Astrocyte (in vitro differentiated cells and primary cell): Measurements from ENCODE around the gene SCPEP1. TPM values are rescaled to one million over a fixed set of nuclear protein-coding genes. Genes with fewer than 3 reads are reported as not detected.
A peak's percentile ranks its signal among the peaks of the same experiment; 100 is the strongest.

Source experiments
- DNase-seq: peaks from one replicate; pipeline ENCODE4 v3.0.0-alpha.2; 2010; ENCODE audit warnings: low read depth
- FAIRE-seq: peaks from 2 replicates; lab custom pipeline; 2011; peaks lifted over from hg19 to GRCh38; lab: Jason Lieb, UNC
- H2AFZ ChIP-seq: 2 replicates; pipeline ENCODE4 v1.6.0; 2012; ENCODE audit warnings: low read depth, low read length, inconsistent platforms
- H3K27ac ChIP-seq: 2 replicates; pipeline ENCODE4 v1.5.1; 2011; ENCODE audit warnings: low read depth, low read length, inconsistent platforms
- H3K27me3 ChIP-seq: 2 replicates; pipeline ENCODE4 v1.6.0; 2011; ENCODE audit warnings: low read length, inconsistent platforms; ENCODE audit not compliant: insufficient read depth
- H3K36me3 ChIP-seq: 2 replicates; pipeline ENCODE4 v1.5.1; 2011; ENCODE audit warnings: low read length, inconsistent platforms; ENCODE audit not compliant: insufficient read depth
- H3K4me1 ChIP-seq: 2 replicates; pipeline ENCODE4 v1.5.1; 2011; ENCODE audit warnings: low read length, inconsistent platforms; ENCODE audit not compliant: insufficient read depth
- H3K4me2 ChIP-seq: 2 replicates; pipeline ENCODE4 v1.6.0; 2012; ENCODE audit warnings: low read length, inconsistent platforms
- H3K4me3 ChIP-seq: 2 replicates; pipeline ENCODE4 v1.5.1; 2011; ENCODE audit warnings: low read depth, mild to moderate bottlenecking, low read length, inconsistent platforms; ENCODE audit not compliant: insufficient read depth
- H3K79me2 ChIP-seq: 2 replicates; pipeline ENCODE4 v1.6.0; 2012; ENCODE audit warnings: mild to moderate bottlenecking, low read length, inconsistent platforms; ENCODE audit not compliant: insufficient read depth
- H3K9ac ChIP-seq: 2 replicates; pipeline ENCODE4 v1.6.0; 2012; ENCODE audit warnings: mild to moderate bottlenecking, low read length, inconsistent platforms
- H3K9me3 ChIP-seq: 2 replicates; pipeline ENCODE4 v1.5.1; 2012; ENCODE audit warnings: low read depth, mild to moderate bottlenecking, low read length, inconsistent platforms; ENCODE audit not compliant: insufficient read depth
- H4K20me1 ChIP-seq: 2 replicates; pipeline ENCODE4 v1.6.0; 2012; ENCODE audit warnings: low read length, inconsistent platforms; ENCODE audit not compliant: insufficient read depth
- H3K27ac Mint-ChIP-seq: one replicate; pipeline ENCODE4 v1.8.0; 2021; ENCODE audit warnings: mild to moderate bottlenecking, mixed read lengths; ENCODE audit not compliant: unreplicated experiment
- H3K27me3 Mint-ChIP-seq: one replicate; pipeline ENCODE4 v1.8.0; 2021; ENCODE audit warnings: low read depth, mixed read lengths; ENCODE audit not compliant: unreplicated experiment
- H3K36me3 Mint-ChIP-seq: one replicate; pipeline ENCODE4 v1.8.0; 2021; ENCODE audit warnings: low read depth, mixed read lengths; ENCODE audit not compliant: unreplicated experiment
- H3K4me1 Mint-ChIP-seq: one replicate; pipeline ENCODE4 v1.8.0; 2021; ENCODE audit warnings: low read depth, mixed read lengths; ENCODE audit not compliant: unreplicated experiment
- H3K4me3 Mint-ChIP-seq: one replicate; pipeline ENCODE4 v1.8.0; 2021; ENCODE audit warnings: mild to moderate bottlenecking, moderate library complexity, mixed read lengths; ENCODE audit not compliant: unreplicated experiment
- H3K9me3 Mint-ChIP-seq: one replicate; pipeline ENCODE4 v1.8.0; 2021; ENCODE audit warnings: mild to moderate bottlenecking, mixed read lengths; ENCODE audit not compliant: unreplicated experiment
- CTCF ChIP-seq: IDR thresholded peaks from 2 replicates; pipeline ENCODE4 v1.5.1; 2011; ENCODE audit warnings: low read depth, mild to moderate bottlenecking, inconsistent platforms, low read length, moderate library complexity; ENCODE audit not compliant: insufficient read depth
- EZH2 ChIP-seq: IDR thresholded peaks from 2 replicates; pipeline ENCODE4 v1.6.1; 2012; ENCODE audit warnings: mild to moderate bottlenecking, low read length, inconsistent platforms; ENCODE audit not compliant: insufficient read depth
- total RNA-seq: library from RNA; stranded (reverse); gene quantifications from 2 replicates; pipeline ENCODE4 v1.2.1, GENCODE V29; 2021

Gene SCPEP1
- total RNA-seq, 1 donor from 2014 or later: 27.1 TPM

GRCh38 chr17:56976941-56977608 lies 856 bp upstream of the SCPEP1 start:
- Histone ChIP-seq H3K9ac (no peak overlapping the region), H3K27ac (no peak overlapping the region), H3K4me1 (peaks cover 8% of the 10 kb centered on the region), H3K79me2 (no peaks in the 10 kb centered on the region), H3K9me3 (no peaks in the 10 kb centered on the region), H3K4me2 (peak overlapping the region; percentile 90), H4K20me1 (no peaks in the 10 kb centered on the region), H3K36me3 (no peaks in the 10 kb centered on the region), H3K27me3 (peaks cover 4% of the 10 kb centered on the region), H2AFZ (no peak overlapping the region), H3K4me3 (no peak overlapping the region)
- FAIRE-seq (no peak), DNase-seq (no peak)
- H3K27ac Mint-ChIP-seq: no peak overlapping the region
- TF ChIP-seq EZH2 (no peak), CTCF (no peak)
- H3K36me3 Mint-ChIP-seq: peaks cover 4% of the 10 kb centered on the region
- H3K4me1 Mint-ChIP-seq: peaks cover 3% of the 10 kb centered on the region
- peaks cover 5% of the 10 kb centered on the region for H3K27me3 Mint-ChIP-seq
- H3K9me3 Mint-ChIP-seq: no peaks in the 10 kb centered on the region
- H3K4me3 Mint-ChIP-seq: peak overlapping the region; percentile 96

- H3K4me1 Mint-ChIP-seq: peaks cover 3% of the 10 kb centered on the region
- no peak overlapping the region for H3K27ac ChIP-seq
- no peaks in the 10 kb centered on the region for H3K9me3 Mint-ChIP-seq
- no peak for TF ChIP-seq EZH2
- TF ChIP-seq CTCF: no peak
- peaks cover 8% of the 10 kb centered on the region for H3K4me1 ChIP-seq
- H3K9ac ChIP-seq: peak overlapping the region; percentile 72
- peak overlapping the region; percentile 96 for H3K4me3 Mint-ChIP-seq
- H3K4me2 ChIP-seq: peak overlapping the region; percentile 90
- no peaks in the 10 kb centered on the region for H3K36me3 ChIP-seq
- H3K9me3 ChIP-seq: no peaks in the 10 kb centered on the region
- FAIRE-seq (no peak), DNase-seq (no peak)
- no peaks in the 10 kb centered on the region for H4K20me1 ChIP-seq
- H2AFZ ChIP-seq: peak overlapping the region; percentile 84
- H3K36me3 Mint-ChIP-seq: peaks cover 4% of the 10 kb centered on the region
- H3K27me3 Mint-ChIP-seq: peaks cover 5% of the 10 kb centered on the region
- peaks cover 4% of the 10 kb centered on the region for H3K27me3 ChIP-seq
- peak overlapping the region; percentile 68 for H3K4me3 ChIP-seq
- H3K27ac Mint-ChIP-seq: no peak overlapping the region
- no peaks in the 10 kb centered on the region for H3K79me2 ChIP-seq
Observed at GRCh38 chr17:56978441-56979090, 635 bp downstream of the SCPEP1 start.

GRCh38 chr17:56979091-56979480 lies 1.2 kb downstream of the SCPEP1 start:
- peaks cover 5% of the 10 kb centered on the region for H3K27me3 Mint-ChIP-seq
- no peak for FAIRE-seq
- peaks cover 3% of the 10 kb centered on the region for H3K4me1 Mint-ChIP-seq

More at GRCh38 chr17:56979091-56979480, 1.2 kb downstream of the SCPEP1 start:
- Histone ChIP-seq H2AFZ (peak overlapping the region; percentile 84), H3K79me2 (no peaks in the 10 kb centered on the region), H3K4me2 (peak overlapping the region; percentile 90), H4K20me1 (no peaks in the 10 kb centered on the region), H3K27me3 (peaks cover 4% of the 10 kb centered on the region), H3K36me3 (no peaks in the 10 kb centered on the region), H3K4me3 (peak overlapping the region; percentile 68), H3K9ac (no peak overlapping the region), H3K4me1 (peaks cover 8% of the 10 kb centered on the region), H3K9me3 (no peaks in the 10 kb centered on the region), H3K27ac (no peak overlapping the region)
- TF ChIP-seq CTCF (no peak), EZH2 (no peak)
- Mint-ChIP-seq H3K4me3 (peak overlapping the region; percentile 96), H3K27ac (no peak overlapping the region), H3K9me3 (no peaks in the 10 kb centered on the region), H3K36me3 (peaks cover 4% of the 10 kb centered on the region)
- no peak for DNase-seq
